Stimulated activated CD4-positive, alpha-beta T cell treated with anti-CD3 and anti-CD28 coated beads, Interleukin-2, amount 100 ng/mL, for 24 hours (primary cell): Measurements from ENCODE around the gene RAB3IL1.

Experiments
- DNase-seq, 2 donors: peaks; one replicate each; pipeline ENCODE4 v3.0.0-alpha.2; 2020

Gene RAB3IL1

DNA sequence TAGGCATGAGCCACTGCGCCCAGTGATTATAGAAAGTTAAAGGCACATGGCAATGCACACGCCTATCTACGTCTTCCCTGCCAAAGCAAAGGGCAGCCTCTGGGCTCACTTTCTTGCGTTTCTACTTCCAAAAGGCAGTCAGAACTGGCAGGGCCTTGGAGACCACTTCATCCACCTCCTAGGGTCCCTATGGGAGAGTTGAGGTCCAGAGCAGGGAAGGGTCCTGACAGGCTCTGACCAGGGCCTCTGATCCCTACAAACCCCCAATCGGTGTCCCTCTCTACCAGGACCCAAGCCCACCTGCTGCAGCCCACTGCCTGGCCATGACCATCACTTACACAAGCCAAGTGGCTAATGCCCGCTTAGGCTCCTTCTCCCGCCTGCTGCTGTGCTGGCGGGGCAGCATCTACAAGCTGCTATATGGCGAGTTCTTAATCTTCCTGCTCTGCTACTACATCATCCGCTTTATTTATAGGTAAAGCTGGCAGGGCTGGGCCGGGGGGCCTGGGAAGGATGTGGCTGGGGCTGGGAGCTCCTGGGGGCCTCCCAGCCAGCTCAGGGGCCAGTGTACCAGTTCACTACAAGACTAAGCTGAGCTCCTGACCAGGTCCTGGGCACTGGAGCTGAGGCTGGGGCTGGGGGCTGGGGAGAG, 34.2 kb upstream of the RAB3IL1 start:
- DNase-seq: no peak

DNA sequence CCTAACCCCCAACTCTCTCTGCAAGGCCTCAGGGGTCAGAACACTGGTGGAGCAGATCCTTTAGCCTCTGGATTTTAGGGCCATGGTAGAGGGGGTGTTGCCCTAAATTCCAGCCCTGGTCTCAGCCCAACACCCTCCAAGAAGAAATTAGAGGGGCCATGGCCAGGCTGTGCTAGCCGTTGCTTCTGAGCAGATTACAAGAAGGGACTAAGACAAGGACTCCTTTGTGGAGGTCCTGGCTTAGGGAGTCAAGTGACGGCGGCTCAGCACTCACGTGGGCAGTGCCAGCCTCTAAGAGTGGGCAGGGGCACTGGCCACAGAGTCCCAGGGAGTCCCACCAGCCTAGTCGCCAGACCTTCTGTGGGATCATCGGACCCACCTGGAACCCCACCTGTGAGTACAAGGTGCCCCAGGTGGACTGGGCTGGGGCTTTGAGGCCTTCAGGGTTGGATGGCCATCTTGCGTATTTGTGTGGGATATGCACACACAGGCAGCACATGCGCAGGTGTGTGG, 32.7 kb upstream of the RAB3IL1 start, which contains the start of gene BEST1:
BEST1 (plus strand) TSS at position 317 of the 513 bp plus-strand sequence. CDS start 1,456 bp downstream, outside the sequence.
- no peak for DNase-seq

DNA sequence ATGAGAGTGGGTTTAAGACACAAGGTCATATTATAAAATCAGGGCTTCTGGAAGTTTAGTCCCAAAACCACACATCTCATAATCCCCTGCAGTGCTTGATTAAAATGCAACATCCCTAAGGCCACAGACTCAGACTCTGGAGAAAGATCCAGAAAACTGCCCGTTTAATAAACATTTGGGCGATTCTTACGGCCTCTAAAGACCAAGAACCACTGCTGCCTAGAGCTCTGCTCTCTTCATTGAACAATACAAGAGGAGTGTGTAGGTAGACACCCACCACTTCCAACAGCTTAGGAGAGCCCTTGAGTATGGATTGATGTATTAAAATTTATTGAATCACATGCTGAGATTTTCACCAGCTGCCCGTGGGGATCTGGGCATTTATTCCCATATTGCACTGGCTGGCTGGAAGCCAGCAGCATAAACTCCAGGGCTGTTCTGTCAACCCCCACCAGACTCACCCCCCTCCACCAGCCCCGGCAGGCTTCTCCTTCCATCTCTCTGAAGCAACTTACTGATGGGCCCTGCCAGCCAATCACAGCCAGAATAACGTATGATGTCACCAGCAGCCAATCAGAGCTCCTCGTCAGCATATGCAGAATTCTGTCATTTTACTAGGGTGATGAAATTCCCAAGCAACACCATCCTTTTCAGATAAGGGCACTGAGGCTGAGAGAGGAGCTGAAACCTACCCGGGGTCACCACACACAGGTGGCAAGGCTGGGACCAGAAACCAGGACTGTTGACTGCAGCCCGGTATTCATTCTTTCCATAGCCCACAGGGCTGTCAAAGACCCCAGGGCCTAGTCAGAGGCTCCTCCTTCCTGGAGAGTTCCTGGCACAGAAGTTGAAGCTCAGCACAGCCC, 32.0 kb upstream of the RAB3IL1 start:
- DNase-seq: no peak

DNA sequence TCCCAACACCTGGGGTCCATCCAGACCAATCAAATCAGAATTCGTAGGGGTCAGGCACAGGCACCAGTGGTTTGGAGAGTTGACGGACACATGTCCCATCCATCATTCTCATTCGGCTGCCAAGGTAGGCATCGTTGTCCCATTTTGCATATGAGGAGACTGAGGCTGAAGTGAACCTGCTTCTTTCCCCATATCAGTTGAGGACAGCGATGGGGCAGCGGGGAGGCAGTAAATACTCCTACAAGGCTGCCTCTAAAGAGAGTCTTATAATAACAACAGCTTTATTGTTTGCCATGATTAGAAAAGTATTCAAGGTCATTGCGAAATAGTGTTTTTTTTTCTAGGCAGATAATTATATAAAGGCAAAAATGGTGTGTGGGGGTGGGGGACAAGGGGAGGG, 31.1 kb upstream of the RAB3IL1 start:
- DNase-seq: no peak

DNA sequence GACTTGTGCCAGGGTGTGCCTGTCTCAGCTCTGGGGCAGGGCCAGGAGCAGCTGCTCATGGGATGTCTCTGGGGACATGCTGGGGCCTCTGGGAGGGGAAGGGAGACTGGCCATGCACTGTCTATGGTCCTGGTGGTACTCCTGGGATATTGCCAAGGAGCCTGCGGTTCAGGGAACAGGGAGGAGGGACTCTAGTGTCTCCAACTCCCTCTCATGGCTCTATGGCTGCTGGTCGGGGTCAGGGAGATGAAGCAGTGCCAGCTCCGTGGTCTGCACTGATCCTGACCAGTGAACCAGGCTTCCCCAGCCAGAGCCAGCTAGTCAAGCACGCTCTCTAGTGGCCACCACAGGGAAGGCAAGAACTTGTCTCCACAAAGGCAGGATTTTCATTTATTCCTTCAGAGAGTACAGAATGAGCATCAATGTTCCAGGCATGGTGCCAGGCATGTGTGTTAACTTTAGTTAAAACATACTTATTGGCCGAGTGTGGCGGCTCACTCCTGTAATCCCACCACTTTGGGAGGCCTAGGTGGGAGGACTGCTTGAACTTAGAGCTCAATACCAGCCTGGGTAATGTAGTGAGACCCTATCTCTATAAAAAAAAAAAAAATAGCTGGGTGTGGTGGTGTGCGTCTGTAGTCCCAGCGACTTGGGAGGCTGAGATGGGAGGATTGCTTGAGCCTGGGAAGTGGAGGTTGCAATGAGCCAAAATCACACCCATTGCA, 30.3 kb upstream of the RAB3IL1 start:
- peak; percentile 64 to 72 for DNase-seq

DNA sequence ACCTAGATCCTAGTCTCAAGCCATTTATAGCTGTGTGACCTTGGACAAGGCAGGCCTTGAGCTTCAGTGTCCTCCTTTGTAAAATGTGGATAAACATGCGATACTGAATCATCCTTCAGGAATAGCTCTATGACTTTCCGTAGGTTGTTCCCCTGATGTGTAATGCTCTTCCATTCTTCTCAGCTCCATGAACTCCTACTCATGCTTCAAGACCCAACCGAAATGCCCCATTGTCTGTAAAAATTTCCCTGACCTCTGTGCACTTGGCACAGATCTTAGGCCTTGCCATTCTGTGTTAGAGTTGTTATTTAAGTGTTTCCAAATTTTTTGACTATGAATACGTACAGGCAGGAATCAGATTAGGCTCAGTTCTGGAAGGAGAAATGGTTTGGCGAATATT, 29.5 kb upstream of the RAB3IL1 start:
- no peak for DNase-seq

DNA sequence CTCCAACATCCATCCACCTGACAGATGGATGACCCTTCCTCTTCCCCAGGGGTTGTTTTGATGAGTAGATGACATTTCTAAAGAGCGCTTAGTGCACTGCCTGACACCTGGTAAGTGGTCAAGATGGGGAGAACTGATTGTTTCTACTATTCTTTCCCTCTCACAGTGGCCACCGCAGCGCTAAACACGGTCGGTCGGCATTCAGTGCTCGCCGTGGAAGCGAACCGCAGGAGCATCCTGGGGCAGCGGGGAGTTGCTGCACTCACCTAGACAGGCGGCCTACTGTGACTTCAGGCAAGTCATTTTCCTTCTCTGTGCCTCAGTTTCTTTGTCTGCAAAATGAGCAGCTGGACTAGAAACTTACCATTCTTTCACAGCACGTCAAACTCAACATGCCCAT, 27.8 kb upstream of the RAB3IL1 start:
- DNase-seq: no peak

DNA sequence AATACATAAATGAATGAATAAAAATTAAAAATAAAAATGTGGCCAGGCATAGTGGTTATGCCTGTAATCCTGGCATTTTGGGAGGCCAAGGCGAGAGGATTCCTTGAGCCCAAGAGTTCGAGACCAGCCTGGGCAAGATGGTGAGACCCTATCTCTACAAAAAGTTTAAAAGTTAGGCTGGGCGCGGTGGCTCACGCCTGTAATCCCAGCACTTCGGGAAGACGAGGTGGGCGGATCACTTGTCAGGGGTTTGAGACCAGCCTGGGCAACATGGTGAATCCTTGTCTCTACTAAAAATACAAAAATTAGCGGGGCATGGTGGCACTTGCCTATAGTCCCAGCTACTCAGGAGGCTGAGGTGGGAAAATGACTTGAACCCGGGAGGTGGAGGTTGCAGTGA, 23.1 kb upstream of the RAB3IL1 start:
- no peak for DNase-seq

DNA sequence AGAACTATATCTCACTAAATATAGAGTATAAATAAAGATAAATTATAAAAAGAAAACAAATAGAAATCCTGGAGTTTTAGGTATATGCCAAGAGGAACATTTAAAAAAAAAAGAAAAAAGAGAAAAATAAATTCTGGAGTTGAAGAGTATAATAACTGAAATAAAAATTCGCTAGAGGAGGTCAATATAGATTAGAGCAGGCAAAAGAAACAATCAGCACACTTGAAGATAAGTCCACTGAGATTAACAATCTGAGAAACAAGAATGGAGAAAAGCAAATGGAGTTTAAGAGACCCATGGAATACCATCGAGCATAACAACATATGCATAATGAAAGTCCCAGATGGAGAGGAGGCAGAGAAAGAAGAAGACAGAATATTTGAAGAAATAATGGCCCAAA, 18.5 kb upstream of the RAB3IL1 start:
- DNase-seq: no peak

DNA sequence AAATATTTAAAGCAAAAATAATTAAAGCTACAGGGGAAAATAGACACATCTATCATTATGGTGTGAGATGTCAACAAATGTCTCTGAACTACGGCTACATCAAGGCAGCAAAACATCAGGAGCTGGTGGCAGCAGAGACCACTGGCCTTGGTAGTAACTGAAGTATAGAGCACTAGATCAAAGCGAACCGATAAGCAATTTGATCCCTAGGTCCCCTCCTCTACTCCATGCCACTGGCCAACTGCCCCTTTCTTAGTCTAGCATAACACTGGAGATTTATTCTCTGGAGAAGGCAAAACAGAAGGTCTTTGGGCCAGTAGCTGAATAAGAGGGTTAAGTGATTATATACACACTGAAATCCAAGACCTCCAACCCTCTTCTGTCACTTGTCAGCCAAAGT, 13.6 kb upstream of the RAB3IL1 start:
- DNase-seq: no peak

DNA sequence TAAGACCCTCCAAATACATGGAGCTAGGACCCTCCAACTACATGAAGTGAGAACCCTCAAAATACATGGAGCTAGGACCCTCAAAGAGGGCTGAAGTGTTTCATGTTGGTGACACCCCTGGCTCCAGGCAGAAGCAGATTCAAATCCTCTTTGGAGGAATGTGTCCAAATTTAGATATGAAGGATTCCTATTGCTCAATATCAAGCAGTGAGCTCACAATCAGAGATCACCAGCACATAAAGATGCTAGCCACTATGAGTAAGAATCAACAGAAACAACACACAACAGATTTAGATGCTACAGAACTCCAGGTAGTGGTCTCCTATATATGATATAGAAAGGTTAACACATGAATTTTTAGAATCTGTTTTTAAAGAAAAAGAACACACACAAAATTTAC, 11.2 kb upstream of the RAB3IL1 start:
- DNase-seq: no peak

DNA sequence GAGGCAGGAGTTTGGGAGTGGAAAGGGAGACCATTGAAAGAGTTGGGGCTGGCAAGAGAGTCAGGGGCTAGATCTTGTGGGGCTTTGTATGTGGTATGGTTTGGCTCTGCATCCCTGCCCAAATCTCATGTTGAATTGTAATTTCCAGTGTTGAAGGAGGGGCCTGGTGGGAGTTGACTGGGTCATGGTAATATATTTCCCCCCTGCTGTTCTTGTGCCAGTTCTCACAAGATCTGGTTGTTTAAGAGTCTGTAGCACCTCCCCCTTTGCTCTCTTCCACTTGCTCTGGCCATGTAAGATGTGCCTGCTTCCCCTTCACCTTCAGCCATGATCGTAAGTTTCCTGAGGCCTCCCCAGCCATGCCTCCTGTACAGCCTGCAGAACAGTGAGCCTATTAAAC, 10.1 kb upstream of the RAB3IL1 start:
- DNase-seq: no peak

DNA sequence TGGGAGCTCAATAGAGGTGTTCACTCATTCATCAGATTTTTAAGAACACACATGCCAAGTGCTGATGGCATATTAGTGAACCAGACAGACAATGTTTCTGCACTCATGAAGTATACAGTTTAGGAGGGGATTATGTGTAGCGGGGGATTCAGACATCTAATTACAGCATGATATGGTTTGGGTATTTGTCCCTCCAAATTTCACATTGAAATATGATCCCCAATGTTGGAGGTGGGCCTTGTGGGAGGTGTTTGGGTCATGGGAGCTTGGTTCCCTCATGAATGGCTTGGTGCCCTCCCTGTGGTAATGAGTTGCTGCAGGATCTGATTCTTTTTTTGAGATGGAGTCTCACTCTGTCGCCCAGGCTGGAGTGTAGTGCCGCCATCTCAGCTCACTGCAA, 8.9 kb upstream of the RAB3IL1 start:
- DNase-seq: no peak

DNA sequence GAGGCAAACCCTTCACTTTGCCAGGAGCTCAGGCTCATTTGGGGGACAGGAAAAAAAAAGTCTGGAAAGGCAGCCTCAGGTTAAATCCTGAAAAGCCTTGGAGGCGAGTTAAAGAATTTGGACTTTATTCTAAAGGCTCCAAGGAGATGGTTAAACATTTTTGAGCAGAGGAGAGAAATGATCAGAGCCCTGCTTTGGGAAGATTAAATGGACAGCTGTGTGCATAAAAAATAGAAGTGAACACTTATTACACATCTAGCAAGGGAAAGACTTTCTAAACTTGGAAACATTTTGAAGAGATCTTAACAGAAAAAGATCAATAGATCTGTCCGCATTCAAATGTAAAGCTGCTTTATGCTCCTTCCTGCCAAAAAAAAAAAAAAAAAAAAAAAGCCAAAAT, 8.4 kb upstream of the RAB3IL1 start:
- no peak for DNase-seq

DNA sequence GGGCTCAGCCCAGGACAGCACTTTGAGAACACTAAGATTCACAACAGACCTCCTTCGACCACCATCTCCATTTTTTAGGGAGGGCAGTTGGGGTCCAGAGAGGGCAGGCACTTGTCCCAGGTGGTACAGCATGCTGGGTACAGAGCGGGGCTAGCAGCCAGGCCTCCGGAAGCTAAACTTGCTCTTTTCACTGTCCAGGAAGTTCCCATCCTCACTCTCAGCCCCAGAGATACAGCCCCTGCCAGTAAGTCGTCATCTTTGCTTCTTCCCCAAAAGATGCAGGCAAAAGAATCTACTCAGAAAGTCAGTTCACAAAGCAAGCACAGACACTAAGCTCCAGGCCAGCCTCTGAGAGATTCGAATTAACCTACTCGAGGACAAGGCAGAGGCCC, 6.7 kb upstream of the RAB3IL1 start:
- no peak for DNase-seq

DNA sequence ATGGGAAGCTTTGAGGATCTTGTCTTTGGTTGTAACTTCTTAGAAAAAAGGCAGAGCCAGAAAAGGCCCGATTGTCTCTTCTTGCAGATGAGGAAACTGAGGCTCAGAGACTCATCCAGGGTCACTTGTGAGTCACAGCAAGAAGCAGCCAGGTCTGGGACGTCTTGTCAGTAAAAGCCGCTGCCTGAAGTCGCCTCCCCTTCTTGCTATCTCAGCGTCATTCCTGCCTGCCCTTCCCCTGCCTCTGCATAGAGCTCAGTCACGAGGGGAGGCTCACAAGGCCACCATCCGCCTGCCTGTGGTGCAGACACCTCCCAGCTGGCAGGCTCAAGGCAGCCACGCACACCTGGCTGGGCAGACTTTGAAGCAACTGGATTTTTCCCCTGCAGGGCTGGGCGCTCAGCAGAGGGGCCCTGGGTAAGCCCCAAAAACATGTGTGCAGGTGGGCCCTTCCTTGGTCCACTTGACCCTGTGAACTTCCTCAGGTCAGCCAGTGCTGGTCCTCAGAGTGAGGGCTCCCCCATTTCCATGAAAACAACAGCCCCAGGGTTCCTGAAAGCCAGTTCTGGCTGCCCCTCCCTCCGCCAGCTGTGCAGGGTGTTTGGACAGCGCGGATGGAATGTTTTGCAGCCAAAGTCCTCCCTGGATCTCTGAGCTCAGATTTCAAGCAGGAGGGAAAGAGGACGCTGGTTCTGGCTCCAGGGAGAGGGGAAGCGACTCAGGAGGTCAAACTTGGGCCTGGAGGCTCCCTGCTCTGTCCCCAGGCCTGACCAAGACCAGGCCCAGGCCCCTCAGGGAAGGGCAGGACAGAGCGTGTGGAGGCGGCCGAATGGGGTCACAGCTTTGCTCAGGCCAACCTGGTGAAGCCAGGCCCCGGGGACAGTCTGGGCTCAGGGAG, 6.0 kb upstream of the RAB3IL1 start:
- DNase-seq: no peak

DNA sequence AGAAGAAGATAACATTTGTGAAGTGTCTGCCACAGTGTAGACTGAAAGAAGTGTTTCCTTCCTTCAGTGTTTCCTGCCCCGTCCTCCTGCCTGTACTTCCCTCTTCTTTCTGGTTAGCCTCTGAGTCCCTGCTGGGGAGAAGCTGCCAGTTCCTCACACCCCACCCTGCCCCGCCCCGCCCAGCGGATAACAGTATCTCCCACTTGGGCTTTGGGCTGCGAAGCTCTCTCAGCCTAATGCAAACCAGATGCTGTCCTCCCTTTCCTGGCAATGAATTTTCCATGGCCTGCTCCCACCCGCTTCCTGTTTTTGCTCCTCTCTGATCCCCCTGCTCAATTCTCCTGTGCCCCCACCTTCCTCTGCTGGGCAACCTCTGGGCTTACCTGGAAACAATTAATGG, 5.2 kb upstream of the RAB3IL1 start:
- DNase-seq: no peak

DNA sequence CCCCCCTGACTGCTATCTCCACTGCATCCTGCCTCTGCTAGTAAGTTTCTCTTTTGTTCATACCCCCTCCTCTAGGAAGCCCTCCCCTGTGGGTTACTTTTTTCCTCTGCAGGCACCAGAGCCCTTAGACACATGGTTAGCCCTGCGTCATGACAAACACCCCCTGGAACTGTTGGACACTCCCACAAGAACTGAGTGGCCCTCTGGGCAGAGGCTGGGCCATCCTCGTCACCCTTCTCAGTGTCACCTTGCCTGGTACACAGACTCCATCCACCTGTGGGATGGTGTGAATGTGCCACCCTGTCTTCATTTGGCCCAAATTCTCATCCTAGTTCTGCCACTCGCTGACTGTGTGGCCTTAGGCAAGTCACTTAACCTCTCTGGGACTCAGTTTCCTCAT, 4.1 kb upstream of the RAB3IL1 start:
- DNase-seq: no peak

DNA sequence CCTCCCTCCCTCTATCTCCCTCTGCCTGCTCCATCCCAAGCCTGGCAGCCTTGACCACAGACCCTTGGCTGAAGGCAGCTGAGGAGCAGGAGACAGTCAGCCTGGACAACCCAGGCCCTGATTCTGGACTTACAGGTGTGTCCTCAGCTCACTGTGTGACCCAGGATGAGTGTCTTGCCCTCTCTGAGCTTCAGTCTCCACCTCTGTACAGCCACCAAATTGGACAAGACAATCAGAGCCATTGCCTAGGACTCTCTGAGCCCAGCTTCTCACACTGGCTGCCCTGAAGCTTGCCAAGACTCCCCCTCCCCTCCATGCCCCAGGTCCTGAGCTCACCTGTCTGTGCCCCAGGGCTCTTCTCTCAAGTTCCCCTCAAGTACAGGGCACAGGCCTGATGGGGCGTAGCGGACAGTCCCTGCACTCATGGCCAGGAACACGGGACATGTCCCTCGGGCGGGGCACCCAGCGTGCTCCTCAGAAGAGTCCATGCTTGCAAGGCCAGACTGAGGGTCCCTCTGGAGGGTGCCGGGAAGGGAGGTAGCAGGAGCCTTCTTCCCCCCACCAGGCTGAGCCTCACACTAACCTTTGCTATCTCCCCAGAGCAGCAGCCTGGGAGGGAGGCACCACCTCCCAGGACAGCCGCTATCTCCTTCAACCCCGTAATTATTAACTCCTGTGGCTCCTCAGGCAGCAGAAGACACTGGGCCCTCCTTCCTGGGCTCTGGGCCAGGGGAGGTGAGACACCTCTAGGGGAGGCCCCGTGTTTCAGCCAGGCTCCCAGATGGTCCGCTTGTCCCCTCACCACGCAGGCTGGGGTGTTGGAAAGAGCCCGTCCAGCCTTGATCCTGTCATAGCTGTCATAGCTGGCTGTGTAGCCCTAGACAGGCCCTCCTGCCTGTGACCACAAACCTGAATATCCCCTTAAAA, 2.6 kb upstream of the RAB3IL1 start:
- no peak for DNase-seq

DNA sequence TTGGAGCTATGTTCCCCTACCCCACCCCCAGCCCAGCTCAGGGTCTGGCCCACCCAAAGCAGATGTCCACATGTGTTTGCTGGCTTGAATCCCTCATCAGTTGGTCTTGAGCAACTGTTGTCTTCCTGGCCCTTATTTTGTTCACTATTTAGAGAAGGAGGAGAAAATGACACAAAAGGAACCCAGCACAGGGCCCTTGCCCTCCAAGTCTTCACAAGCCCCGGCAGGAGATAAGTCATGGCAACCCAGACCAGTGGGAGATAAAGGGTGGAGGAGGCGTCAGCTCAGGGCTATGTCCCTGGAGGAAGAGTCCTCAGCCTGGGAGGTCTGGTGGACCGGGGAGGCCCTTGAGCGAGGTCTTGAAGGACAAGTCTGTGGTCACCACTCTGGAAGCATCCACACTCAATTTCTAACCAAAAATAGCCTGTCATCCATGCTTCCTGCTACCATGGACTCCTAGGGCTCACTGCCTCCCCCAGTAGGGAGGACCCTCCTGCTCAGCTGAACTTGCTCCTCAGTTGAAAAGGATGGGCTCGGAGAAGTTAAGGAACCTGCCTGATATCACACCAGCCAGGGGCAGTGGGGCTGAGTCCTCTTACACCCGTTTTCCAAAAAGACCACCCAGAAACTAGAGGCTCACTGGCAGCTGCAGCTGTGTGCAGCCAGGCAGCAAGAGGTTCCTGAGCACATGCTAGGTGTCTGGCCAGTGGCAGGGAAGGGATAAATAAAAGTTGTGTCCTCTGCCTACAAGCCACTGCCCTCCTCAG, 1.8 kb upstream of the RAB3IL1 start:
- DNase-seq: no peak
